Measurements from ENCODE around the gene IGSF9. TPM values are rescaled to one million over a fixed set of nuclear protein-coding genes. Genes with fewer than 3 reads are reported as not detected.

Gene IGSF9
- total RNA-seq, 1 experiment from 2014 or later = 23.4 TPM

DNA sequence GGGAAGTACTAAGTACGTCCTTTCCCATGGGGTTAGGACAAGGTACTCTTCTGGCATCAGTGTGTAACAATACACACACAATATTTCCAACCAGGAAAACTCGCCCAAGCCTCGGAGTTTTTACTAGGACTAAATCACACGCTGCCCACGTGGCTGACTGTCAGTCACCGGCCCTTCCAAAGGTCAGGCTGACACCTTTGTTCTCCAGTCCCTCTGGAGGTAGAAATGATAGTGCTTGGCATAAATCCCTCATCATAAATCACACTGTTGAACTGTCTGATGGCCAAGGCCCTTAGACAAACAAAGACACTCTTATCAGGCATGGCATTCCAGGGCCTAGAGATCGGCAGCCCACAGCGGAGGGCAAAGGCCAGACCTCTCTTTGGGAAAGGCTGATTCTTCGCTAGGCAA lies 25.5 kb upstream of the IGSF9 start:
- no peak overlapping the region for H3K4me2 ChIP-seq

DNA sequence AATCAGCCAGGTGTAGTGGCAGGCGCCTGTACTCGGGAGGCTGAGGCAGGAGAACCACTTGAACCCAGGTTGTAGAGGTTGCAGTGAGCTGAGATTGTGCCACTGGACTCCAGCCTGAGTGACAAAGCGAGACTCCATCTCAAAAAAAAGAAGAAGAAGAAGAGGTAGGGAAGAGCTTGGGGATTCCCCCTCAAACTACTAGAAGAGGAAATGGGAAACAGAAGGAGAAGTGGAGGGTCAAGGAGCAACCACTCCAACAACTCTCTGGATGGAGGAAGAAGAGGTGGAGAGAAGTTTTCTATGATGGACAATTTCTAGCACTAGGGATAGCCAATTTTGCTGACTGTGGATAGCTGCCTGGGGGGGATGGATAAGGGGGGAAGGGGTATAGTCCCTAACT lies 23.5 kb upstream of the IGSF9 start:
- intact Hi-C loops (cut with micrococcal nuclease; ENCODE audit: unreplicated experiment) = no loop called here
- no peak for DNase-seq
- no TSS peak for BruUV-seq (replicated peaks)
- POLR2A ChIA-PET (ENCODE audit: unreplicated experiment) = interaction anchor here (0.7 kb wide), 1 partner anchor 23 kb away, joined by 8 read pairs; no protein-coding TSS in a partner anchor
- Histone ChIP-seq H3F3A (ENCODE audit: insufficient read depth, low read depth) (no peaks in the 10 kb centered on the region), H3K79me2 (ENCODE audit: low read depth) (no peaks in the 10 kb centered on the region), H3K4me2 (no peak overlapping the region), H4K20me1 (ENCODE audit: insufficient read depth) (no peaks in the 10 kb centered on the region), H3K36me3 (ENCODE audit: low read depth) (no peaks in the 10 kb centered on the region), H3K27ac (no peak overlapping the region), H3K4me3 (no peak overlapping the region), H3K4me1 (replicated peaks; ENCODE audit: insufficient read depth) (no peaks in the 10 kb centered on the region), H3K27me3 (ENCODE audit: insufficient read depth, low read depth) (peaks cover 1% of the 10 kb centered on the region; the same call in 1 of the 2 replicates), H3K9me2 (ENCODE audit: insufficient read depth) (no peaks in the 10 kb centered on the region), H3K9me3 (ENCODE audit: insufficient read depth, low read depth) (no peaks in the 10 kb centered on the region; the same call in 1 of the 2 replicates), H2AFZ (no peak overlapping the region)
- CTCF ChIA-PET = no interaction called here
- TF ChIP-seq EZH2 (IDR thresholded peaks at IDR 0.05; ENCODE audit: low read depth) = no peak
- no peak for TF ChIP-seq CTCF (conservative IDR thresholded peaks at IDR 0.05)

More for the DNA sequence above, 25.5 kb upstream of the IGSF9 start:
- H3K27me3 ChIP-seq (ENCODE audit: insufficient read depth, low read depth) = peaks cover 15% of the 10 kb centered on the region
- no peaks in the 10 kb centered on the region for H3K79me2 ChIP-seq (ENCODE audit: low read depth)
- H3K4me1 ChIP-seq (replicated peaks; ENCODE audit: insufficient read depth) = no peaks in the 10 kb centered on the region
- no peak overlapping the region for H3K27ac ChIP-seq
- H2AFZ ChIP-seq = no peak overlapping the region
- no peaks in the 10 kb centered on the region for H4K20me1 ChIP-seq (ENCODE audit: insufficient read depth)
- H3F3A ChIP-seq (ENCODE audit: insufficient read depth, low read depth) = no peaks in the 10 kb centered on the region
- DNase-seq = no peak
- TF ChIP-seq EZH2 (IDR thresholded peaks at IDR 0.05; ENCODE audit: low read depth) (no peak), CTCF (conservative IDR thresholded peaks at IDR 0.05) (no peak)
- H3K9me2 ChIP-seq (ENCODE audit: insufficient read depth) = no peaks in the 10 kb centered on the region; the same call in 1 of the 2 replicates
- ChIA-PET CTCF (no interaction called here), POLR2A (ENCODE audit: unreplicated experiment) (no interaction called here)
- no peaks in the 10 kb centered on the region; the same call in 1 of the 2 replicates for H3K9me3 ChIP-seq (ENCODE audit: insufficient read depth, low read depth)
- H3K4me3 ChIP-seq = no peak overlapping the region
- intact Hi-C loops (cut with micrococcal nuclease; ENCODE audit: unreplicated experiment) = no loop called here
- no TSS peak for BruUV-seq (replicated peaks)
- no peaks in the 10 kb centered on the region for H3K36me3 ChIP-seq (ENCODE audit: low read depth)

DNA sequence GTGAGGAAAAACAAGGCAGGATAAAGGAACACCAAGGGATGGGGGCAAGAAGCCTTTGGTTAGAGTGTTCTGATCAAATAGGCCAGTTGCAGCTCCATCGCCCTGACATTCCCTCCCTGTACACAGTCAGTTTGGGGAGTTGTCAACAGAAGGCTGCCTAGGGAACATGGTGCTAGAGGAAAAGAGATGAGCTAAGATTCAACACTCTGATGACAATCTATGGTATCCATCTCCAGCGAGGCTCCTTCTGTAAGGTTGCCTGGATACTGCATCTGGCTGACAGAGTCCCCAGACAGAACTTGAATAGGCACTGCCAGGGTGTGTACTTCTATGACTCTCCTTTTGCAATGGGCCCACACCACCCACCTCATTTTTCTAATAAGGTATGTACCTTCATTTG lies 19.9 kb upstream of the IGSF9 start:
- H3K36me3 ChIP-seq (ENCODE audit: low read depth) = no peaks in the 10 kb centered on the region
- peaks cover 15% of the 10 kb centered on the region for H3K4me1 ChIP-seq (replicated peaks; ENCODE audit: insufficient read depth)
- no TSS peak for BruUV-seq (replicated peaks)
- ChIA-PET CTCF (interaction anchor here (0.6 kb wide), 3 partner anchors 28 to 111 kb away, joined by 3 read pairs; no protein-coding TSS in a partner anchor), POLR2A (ENCODE audit: unreplicated experiment) (no interaction called here)
- H3K79me2 ChIP-seq (ENCODE audit: low read depth) = no peaks in the 10 kb centered on the region
- DNase-seq = no peak
- H2AFZ ChIP-seq = no peak overlapping the region
- H3F3A ChIP-seq (ENCODE audit: insufficient read depth, low read depth) = peaks cover 13% of the 10 kb centered on the region; the same call in 1 of the 2 replicates
- H3K4me3 ChIP-seq = no peak overlapping the region
- H3K4me2 ChIP-seq = no peak overlapping the region
- no peaks in the 10 kb centered on the region for H3K9me3 ChIP-seq (ENCODE audit: insufficient read depth, low read depth)
- intact Hi-C loops (cut with micrococcal nuclease; ENCODE audit: unreplicated experiment) = no loop called here
- H4K20me1 ChIP-seq (ENCODE audit: insufficient read depth) = no peaks in the 10 kb centered on the region
- TF ChIP-seq EZH2 (IDR thresholded peaks at IDR 0.05; ENCODE audit: low read depth) (no peak), CTCF (conservative IDR thresholded peaks at IDR 0.05) (no peak)
- no peaks in the 10 kb centered on the region for H3K9me2 ChIP-seq (ENCODE audit: insufficient read depth)
- no peak overlapping the region for H3K27ac ChIP-seq
- H3K27me3 ChIP-seq (ENCODE audit: insufficient read depth, low read depth) = no peaks in the 10 kb centered on the region

Data from PC-9 (cell line).